ENCODE measurements around the gene CHRND.

CHRND gene

GRCh38 chr2:232504438-232504837 is 21.5 kb upstream of the CHRND start:
- DNase-seq = no peak

GRCh38 chr2:232505856-232506255 is 20.1 kb upstream of the CHRND start:
- no peak for DNase-seq

GRCh38 chr2:232506709-232507108 is 19.3 kb upstream of the CHRND start:
- no peak for DNase-seq

GRCh38 chr2:232508251-232508650 is 17.7 kb upstream of the CHRND start:
- no peak for DNase-seq

GRCh38 chr2:232511336-232511890 is 14.5 kb upstream of the CHRND start:
- no peak for DNase-seq

GRCh38 chr2:232512602-232513001 is 13.4 kb upstream of the CHRND start:
- DNase-seq = no peak

- no peak for DNase-seq
Observed at GRCh38 chr2:232513353-232513752, 12.6 kb upstream of the CHRND start.

- no peak for DNase-seq
Observed at GRCh38 chr2:232515639-232516038, 10.3 kb upstream of the CHRND start.

GRCh38 chr2:232516551-232516950 is 9.4 kb upstream of the CHRND start:
- no peak for DNase-seq

GRCh38 chr2:232518844-232519243 is 7.1 kb upstream of the CHRND start:
- no peak for DNase-seq

- DNase-seq = no peak
Observed at GRCh38 chr2:232519581-232520438, 6.2 kb upstream of the CHRND start, which contains the start of gene PRSS56. PRSS56 (plus strand) TSS chr2:232520388; CDS start chr2:232520599, 211 bp downstream.

- no peak for DNase-seq
Observed at GRCh38 chr2:232520489-232520888, 5.5 kb upstream of the CHRND start.

- DNase-seq = no peak
Observed at GRCh38 chr2:232521098-232521497, 4.9 kb upstream of the CHRND start.

- DNase-seq = peak; percentile 21
Observed at GRCh38 chr2:232521959-232522622, 3.9 kb upstream of the CHRND start.

GRCh38 chr2:232522623-232523401 is 3.1 kb upstream of the CHRND start:
- DNase-seq = no peak

GRCh38 chr2:232523402-232523681 is 2.6 kb upstream of the CHRND start:
- no peak for DNase-seq

- DNase-seq = peak; percentile 61
Observed at GRCh38 chr2:232523682-232524597, 2.0 kb upstream of the CHRND start.

- no peak for DNase-seq
Observed at GRCh38 chr2:232524771-232525170, 1.2 kb upstream of the CHRND start.

- DNase-seq = no peak
Observed at GRCh38 chr2:232525199-232525598, 761 bp upstream of the CHRND start.

GRCh38 chr2:232526372-232526941 is 497 bp downstream of the CHRND start:
- no peak for DNase-seq

GRCh38 chr2:232527905-232528470 is 2.0 kb downstream of the CHRND start:
- DNase-seq = no peak

Measured in EL (cell line).